Fibroblast of skin of left biceps (primary cell): ENCODE measurements around the gene TNFRSF19.
"Not testable (repeated sequence)": the region's sequence is repeated elsewhere in the genome, so short reads cannot be mapped to it uniquely, and the experiment has no call there.

Source experiments
- DNase-seq, 2 experiments: peaks; one replicate each; pipeline ENCODE4 v3.0.0-alpha.2; 2013; ENCODE audit warnings: low read depth in 2 of 2

The TNFRSF19 gene

GRCh38 chr13:23570099-23570920 is at the start of gene TNFRSF19:
Gene TNFRSF19, plus strand, starts transcription at chr13:23570412. Its CDS starts 19,772 bp downstream, at chr13:23590184.
- peak; percentile 65 to 66 for DNase-seq

GRCh38 chr13:23529926-23530325 is 40.3 kb upstream of the TNFRSF19 start:
- not testable (repeated sequence) for DNase-seq

- no peak for DNase-seq
Observed at GRCh38 chr13:23531446-23531845, 38.8 kb upstream of the TNFRSF19 start.

- DNase-seq, result no peak
Observed at GRCh38 chr13:23534090-23534489, 36.1 kb upstream of the TNFRSF19 start.

GRCh38 chr13:23541221-23541824 is 28.9 kb upstream of the TNFRSF19 start:
- DNase-seq, result no peak

- DNase-seq, result no peak
Observed at GRCh38 chr13:23544668-23545067, 25.5 kb upstream of the TNFRSF19 start.

GRCh38 chr13:23547000-23547590 is 23.1 kb upstream of the TNFRSF19 start:
- no peak for DNase-seq

GRCh38 chr13:23549724-23550123 is 20.5 kb upstream of the TNFRSF19 start:
- DNase-seq, result no peak

- DNase-seq, result no peak
Observed at GRCh38 chr13:23550163-23550562, 20.0 kb upstream of the TNFRSF19 start.

- DNase-seq, result no peak
Observed at GRCh38 chr13:23551213-23552008, 18.8 kb upstream of the TNFRSF19 start.

- no peak for DNase-seq
Observed at GRCh38 chr13:23552171-23552570, 18.0 kb upstream of the TNFRSF19 start.

- DNase-seq, result no peak
Observed at GRCh38 chr13:23552661-23553060, 17.6 kb upstream of the TNFRSF19 start.

GRCh38 chr13:23554000-23554399 is 16.2 kb upstream of the TNFRSF19 start:
- no peak for DNase-seq

- DNase-seq, result no peak
Observed at GRCh38 chr13:23557043-23557442, 13.2 kb upstream of the TNFRSF19 start.

- DNase-seq, result no peak
Observed at GRCh38 chr13:23557733-23558132, 12.5 kb upstream of the TNFRSF19 start.

GRCh38 chr13:23558675-23559536 is 11.3 kb upstream of the TNFRSF19 start:
- DNase-seq, result peak; percentile 81 to 84

- DNase-seq, result no peak
Observed at GRCh38 chr13:23560571-23561089, 9.6 kb upstream of the TNFRSF19 start.

GRCh38 chr13:23561261-23561660 is 9.0 kb upstream of the TNFRSF19 start:
- no peak for DNase-seq

- no peak for DNase-seq
Observed at GRCh38 chr13:23563085-23563845, 6.9 kb upstream of the TNFRSF19 start.

GRCh38 chr13:23567906-23568460 is 2.2 kb upstream of the TNFRSF19 start:
- no peak for DNase-seq
